B cell (primary cell): Measurements from ENCODE around the gene CDX1. TPM values are rescaled to one million over a fixed set of nuclear protein-coding genes. Genes with fewer than 3 reads are reported as not detected.

ENCODE experiments used
- ATAC-seq: fragments of 200-7000 bp; cut with Tn5 transposase; one replicate; pipeline ENCODE4 v1.10.0; 2021; ENCODE audit warnings: low read depth, mild to moderate bottlenecking, moderate number of reproducible peaks, moderate library complexity
- CTCF ChIA-PET: fragments of 350-600 bp; sonication (Branson Sonifier 250); formaldehyde crosslinking; loops from one replicate; lab custom pipeline; 2021; ENCODE audit warnings: antibody characterized with exemption, inconsistent platforms; lab: Charles Lee
- POLR2A ChIA-PET: fragments of 350-600 bp; sonication (Branson Sonifier 250); formaldehyde crosslinking; loops from one replicate; lab custom pipeline; 2021; ENCODE audit warnings: antibody characterized with exemption; lab: Charles Lee
- DNase-seq: peaks from one replicate; pipeline ENCODE4 v3.0.0; 2013
- H2AFZ ChIP-seq: 2 replicates; pipeline ENCODE4 v1.6.1; 2012; ENCODE audit warnings: mild to moderate bottlenecking, low read depth, low read length; ENCODE audit not compliant: insufficient read depth, poor library complexity, severe bottlenecking
- H3K27ac ChIP-seq, 2 donors: 1 replicate in 1 of 2; 2 replicates in 1 of 2; pipeline ENCODE4 v1.5.1; 2012 to 2013; ENCODE audit warnings: low read length in 2 of 2, mild to moderate bottlenecking in 2 of 2, moderate library complexity in 1 of 2
- H3K27me3 ChIP-seq, 4 experiments: fragments of 200-600 bp in 1 of 4; sonication (generic) in 1 of 4; replicated peaks in 1 of 4; 1 replicate in 2 of 4; 2 replicates in 2 of 4; pipeline versions ENCODE4 v1.6.1 to v1.7.0; 2013 to 2016; ENCODE audit warnings: low read length in 3 of 4, mild to moderate bottlenecking in 2 of 4, mixed read lengths in 1 of 4, moderate library complexity in 1 of 4; ENCODE audit not compliant: insufficient read depth in 4 of 4, control insufficient read depth in 3 of 4; ENCODE audit errors: control extremely low read depth in 1 of 4
- H3K36me3 ChIP-seq, 2 experiments: replicated peaks in 1 of 2; 1 replicate in 1 of 2; 2 replicates in 1 of 2; pipeline versions ENCODE4 v1.6.1 to v1.7.1; 2013; ENCODE audit warnings: low read length in 1 of 2; ENCODE audit not compliant: insufficient read depth in 2 of 2, control insufficient read depth in 1 of 2; ENCODE audit errors: control extremely low read depth in 1 of 2, extremely low read depth in 1 of 2
- H3K4me1 ChIP-seq, 2 donors: fragments of 200-600 bp in 1 of 2; sonication (generic) in 1 of 2; 1 replicate in 1 of 2; 2 replicates in 1 of 2; pipeline versions ENCODE4 v1.5.1 to v1.6.1; 2013 to 2017; ENCODE audit warnings: low read length in 2 of 2; ENCODE audit not compliant: control insufficient read depth in 2 of 2, insufficient read depth in 2 of 2
- H3K4me2 ChIP-seq: replicated peaks from 2 replicates; pipeline ENCODE3; 2012; ENCODE audit warnings: mild to moderate bottlenecking, low read depth, low read length; ENCODE audit not compliant: poor library complexity, severe bottlenecking
- H3K4me3 ChIP-seq, 5 experiments: fragments of 200-600 bp in 1 of 5; sonication (generic) in 1 of 5; 1 replicate in 3 of 5; 2 replicates in 2 of 5; pipeline versions ENCODE4 v1.5.1 to v1.7.0; 2011 to 2016; ENCODE audit warnings: low read length in 4 of 5, mild to moderate bottlenecking in 4 of 5, low read depth in 2 of 5, control low read depth in 1 of 5, moderate library complexity in 1 of 5; ENCODE audit not compliant: insufficient read depth in 1 of 5; ENCODE audit errors: control extremely low read depth in 1 of 5, extremely low read depth in 1 of 5
- H3K79me2 ChIP-seq: fragments of 200-600 bp; sonication (generic); one replicate; pipeline ENCODE4 v1.6.0; 2016; ENCODE audit warnings: low read length; ENCODE audit not compliant: control insufficient read depth, insufficient read depth
- H3K9ac ChIP-seq: fragments of 200-600 bp; sonication (generic); 2 replicates; pipeline ENCODE4 v1.6.1; 2017; ENCODE audit warnings: mild to moderate bottlenecking, low read length, moderate library complexity
- H3K9me3 ChIP-seq, 3 donors: one replicate each; pipeline versions ENCODE4 v1.6.1 to v1.7.1; 2013; ENCODE audit warnings: low read length in 2 of 3; ENCODE audit not compliant: control insufficient read depth in 2 of 3, insufficient read depth in 1 of 3; ENCODE audit errors: control extremely low read depth in 1 of 3
- H4K20me1 ChIP-seq: 2 replicates; pipeline ENCODE4 v1.6.0; 2012; ENCODE audit warnings: mild to moderate bottlenecking, low read length; ENCODE audit not compliant: insufficient read depth, control insufficient read depth, poor library complexity, severe bottlenecking
- H3K27ac Mint-ChIP-seq: one replicate; pipeline ENCODE4 v1.8.0; 2021; ENCODE audit warnings: mixed read lengths
- H3K27me3 Mint-ChIP-seq: one replicate; pipeline ENCODE4 v1.8.0; 2021; ENCODE audit warnings: mixed read lengths
- H3K4me1 Mint-ChIP-seq: one replicate; pipeline ENCODE4 v1.8.0; 2021; ENCODE audit warnings: mixed read lengths
- H3K4me3 Mint-ChIP-seq: one replicate; pipeline ENCODE4 v1.8.0; 2021; ENCODE audit warnings: mixed read lengths
- H3K9me3 Mint-ChIP-seq: one replicate; pipeline ENCODE4 v1.8.0; 2022; ENCODE audit warnings: mixed read lengths; ENCODE audit not compliant: insufficient read depth
- CTCF ChIP-seq: fragments of 200-600 bp; IDR thresholded peaks from one replicate; pipeline ENCODE4 v1.8.0; 2022; ENCODE audit warnings: antibody characterized with exemption, mild to moderate bottlenecking
- EZH2 ChIP-seq: IDR thresholded peaks from 2 replicates; pipeline ENCODE4 v1.6.1; 2012; ENCODE audit warnings: borderline replicate concordance, low read depth, mild to moderate bottlenecking, moderate library complexity, low read length; ENCODE audit not compliant: insufficient read depth, poor library complexity, severe bottlenecking
- WGBS: methylation state at CpG from one replicate; pipeline ENCODE4 v1.1.5; 2013; ENCODE audit warnings: missing lambda C conversion rate; ENCODE audit not compliant: insufficient coverage; 5-methylcytosine and 5-hydroxymethylcytosine counted together
- intact Hi-C: fragments of 100-400 bp; cut with micrococcal nuclease; formaldehyde crosslinking; loops from one replicate; pipeline ENCODE4 v1.10.0; 2022
- polyA plus RNA-seq: library from polyadenylated mRNA; depleted of rRNA; stranded (reverse); fragments of >200 nt; gene quantifications from 2 replicates; pipeline ENCODE4 v1.2.3, GENCODE V29; 2012
- total RNA-seq, 2 donors: library from RNA; stranded (reverse); fragments of 120-200 nt in 1 of 2; gene quantifications; 1 replicate in 1 of 2; 2 replicates in 1 of 2; pipeline versions ENCODE4 v1.2.3 to v1.2.4, GENCODE V29; 2013 to 2022

Gene CDX1
- total and polyA plus RNA-seq, 2 donors (not counting 1 experiment from before 2014, with no cell fraction given) = not detected

DNA sequence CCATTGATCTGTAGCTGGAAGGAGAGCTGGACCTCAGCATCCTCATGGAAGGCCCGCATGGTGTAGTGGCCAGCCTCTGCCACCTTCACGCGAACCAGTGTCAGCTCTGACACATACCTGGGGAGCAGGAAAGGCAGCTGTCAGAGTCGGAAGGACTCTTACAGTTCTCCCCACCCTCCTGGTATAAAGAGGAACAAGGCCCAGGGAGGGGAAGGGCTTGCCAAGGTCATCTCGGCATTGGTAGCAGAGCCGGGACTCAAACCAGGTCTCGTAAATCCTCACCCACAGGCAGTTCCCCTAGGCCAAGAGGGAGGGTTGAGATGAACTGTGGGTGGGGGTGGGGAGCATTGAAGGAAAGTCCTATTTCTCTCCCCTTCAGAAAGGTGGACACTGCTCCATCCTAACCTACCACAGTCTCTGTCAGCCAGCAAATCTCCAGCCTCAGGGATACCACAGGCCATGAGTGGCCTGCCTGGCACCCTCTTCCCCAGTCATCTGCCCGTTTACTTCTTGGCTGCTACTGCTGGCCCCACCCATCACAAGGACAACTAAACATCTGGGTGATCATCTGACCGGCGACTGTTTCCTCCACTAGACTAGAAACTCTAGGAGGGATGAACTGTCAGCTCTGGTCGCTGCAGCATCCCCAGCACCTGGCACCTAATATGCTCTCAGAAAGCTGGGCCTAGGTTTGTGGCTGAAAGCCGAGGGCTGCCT, 34.4 kb upstream of the CDX1 start:
- TF ChIP-seq CTCF = no peak
- TF ChIP-seq EZH2 = no peak
- no peaks in the 10 kb centered on the region for H3K79me2 ChIP-seq
- intact Hi-C loops = no loop called here
- Mint-ChIP-seq H3K4me3 (no peak overlapping the region), H3K9me3 (no peaks in the 10 kb centered on the region), H3K27ac (no peak overlapping the region), H3K4me1 (no peaks in the 10 kb centered on the region), H3K27me3 (no peaks in the 10 kb centered on the region)
- no peak for DNase-seq
- H3K4me2 ChIP-seq = no peak overlapping the region
- H4K20me1 ChIP-seq = no peaks in the 10 kb centered on the region
- ChIA-PET POLR2A (no interaction called here), CTCF (no interaction called here)
- no peaks in the 10 kb centered on the region for H3K36me3 ChIP-seq
- H3K4me1 ChIP-seq = no peaks in the 10 kb centered on the region
- no peaks in the 10 kb centered on the region for H3K27me3 ChIP-seq
- ATAC-seq = no peak
- H3K9ac ChIP-seq = no peak overlapping the region
- no peak overlapping the region for H3K4me3 ChIP-seq
- H3K9me3 ChIP-seq = no peaks in the 10 kb centered on the region
- H3K27ac ChIP-seq = no peak overlapping the region
- no peak overlapping the region for H2AFZ ChIP-seq
- 67% methylated on average over 6 of the region's 12 CpGs for WGBS

DNA sequence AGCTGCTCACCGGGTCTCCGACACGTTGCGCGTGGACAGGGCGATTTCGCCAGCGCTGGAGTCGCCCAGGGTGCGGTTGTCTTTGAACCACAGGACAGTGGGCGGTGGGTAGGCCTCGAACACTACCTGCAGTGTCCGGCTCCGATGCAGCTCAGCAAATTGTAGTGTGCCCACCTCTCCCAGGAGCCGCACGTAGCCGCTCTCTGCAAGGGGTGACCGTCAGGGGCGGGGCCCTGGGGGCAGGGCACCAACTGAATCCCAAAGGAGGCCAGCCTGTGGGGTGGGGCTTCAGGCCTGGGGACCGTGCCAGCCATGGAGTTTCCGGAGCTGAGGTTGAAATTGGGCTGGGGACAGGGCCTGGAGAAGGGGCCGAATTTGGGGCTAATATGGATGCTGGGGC, 33.8 kb upstream of the CDX1 start:
- no peak overlapping the region for H3K27ac ChIP-seq
- ATAC-seq (no peak), DNase-seq (no peak)
- H3K9me3 ChIP-seq = no peaks in the 10 kb centered on the region
- no peaks in the 10 kb centered on the region for H3K4me1 ChIP-seq
- Mint-ChIP-seq H3K4me3 (no peak overlapping the region), H3K4me1 (no peaks in the 10 kb centered on the region), H3K27me3 (no peaks in the 10 kb centered on the region), H3K27ac (no peak overlapping the region), H3K9me3 (no peaks in the 10 kb centered on the region)
- no peaks in the 10 kb centered on the region for H3K36me3 ChIP-seq
- no peaks in the 10 kb centered on the region for H4K20me1 ChIP-seq
- H3K79me2 ChIP-seq = no peaks in the 10 kb centered on the region
- intact Hi-C loops = no loop called here
- CTCF ChIA-PET = no interaction called here
- no peaks in the 10 kb centered on the region for H3K27me3 ChIP-seq
- POLR2A ChIA-PET = no interaction called here
- no peak overlapping the region for H3K9ac ChIP-seq
- no peak overlapping the region for H3K4me3 ChIP-seq
- no peak overlapping the region for H2AFZ ChIP-seq
- no peak overlapping the region for H3K4me2 ChIP-seq
- WGBS = 95% methylated on average over 22 of the region's 22 CpGs
- no peak for TF ChIP-seq CTCF
